Transverse colon (tissue), 4 donors: Measurements from ENCODE around the gene ZNF384. TPM values are rescaled to one million over a fixed set of nuclear protein-coding genes. Genes with fewer than 3 reads are reported as not detected.

Experiments
- DNase-seq: peaks from one replicate; pipeline ENCODE4 v3.0.0-alpha.2; 2019
- H3K27ac ChIP-seq, 4 donors: fragments of 200-600 bp; sonication (generic); 2 replicates each; pipeline ENCODE4 v1.5.1; 2016 to 2018; ENCODE audit warnings: inconsistent platforms in 4 of 4
- H3K27me3 ChIP-seq: fragments of 200-600 bp; sonication (generic); 2 replicates; pipeline ENCODE4 v1.5.1; 2017; ENCODE audit warnings: inconsistent platforms
- H3K36me3 ChIP-seq, 4 donors: fragments of 200-600 bp; sonication (generic); 2 replicates each; pipeline ENCODE4 v1.5.1; 2017 to 2019; ENCODE audit warnings: inconsistent platforms in 4 of 4
- H3K4me1 ChIP-seq, 4 donors: fragments of 200-600 bp; sonication (generic); 2 replicates each; pipeline ENCODE4 v1.5.1; 2017 to 2020; ENCODE audit warnings: inconsistent platforms in 4 of 4
- H3K4me3 ChIP-seq, 4 donors: fragments of 200-600 bp; sonication (generic); 1 replicate in 1 of 4; 2 replicates in 3 of 4; pipeline versions ENCODE4 v1.5.1 to v1.6.1; 2017 to 2019; ENCODE audit warnings: inconsistent platforms in 4 of 4
- H3K9me3 ChIP-seq, 2 donors: fragments of 200-600 bp; sonication (generic); 2 replicates each; pipeline ENCODE4 v1.5.1; 2017 to 2019; ENCODE audit warnings: inconsistent platforms in 2 of 2
- CTCF ChIP-seq, 5 experiments: fragments of 200-600 bp in 3 of 5; fragments of 450-650 bp in 2 of 5; sonication (generic) in 3 of 5; IDR thresholded peaks; 1 replicate in 2 of 5; 2 replicates in 3 of 5; pipeline ENCODE4 v1.5.1; 2016 to 2017; ENCODE audit warnings: antibody characterized with exemption in 5 of 5, inconsistent platforms in 3 of 5, mild to moderate bottlenecking in 2 of 5, moderate library complexity in 1 of 5
- EP300 ChIP-seq: sonication (generic); formaldehyde crosslinking; IDR thresholded peaks from one replicate; pipeline ENCODE4 v1.6.1; 2017; ENCODE audit warnings: antibody characterized with exemption, low read depth
- POLR2A ChIP-seq: fragments of 450-650 bp; IDR thresholded peaks from one replicate; pipeline ENCODE4 v1.6.1; 2016; ENCODE audit warnings: antibody characterized with exemption, mild to moderate bottlenecking, moderate library complexity
- POLR2AphosphoS5 ChIP-seq, 3 donors: sonication (generic); formaldehyde crosslinking; IDR thresholded peaks; one replicate each; pipeline ENCODE4 v1.6.1; 2016; ENCODE audit warnings: antibody characterized with exemption in 3 of 3
- whole genome bisulfite sequencing, 2 donors: methylation state at CpG; one replicate each; pipeline ENCODE4 v1.1.5; 2018; ENCODE audit warnings: low coverage in 1 of 2; 5-methylcytosine and 5-hydroxymethylcytosine counted together
- in situ Hi-C, 4 donors: fragments of 200-750 bp; cut with MboI; loops; one replicate each; pipeline versions ENCODE4 v1.15.0 to v1.15.1; 2017; ENCODE audit warnings: low sequenced_read_pairs in 3 of 4, low pct_ligation_motif_present in 1 of 4, low pct_unique_long_range_greater_than_20kb in 1 of 4
- intact Hi-C: fragments of 100-400 bp; cut with DNase I; formaldehyde crosslinking; loops from one replicate; pipeline ENCODE4 v1.15.1; 2023; ENCODE audit warnings: low total_unique reads
- total RNA-seq, 4 donors: library from RNA; depleted of rRNA; stranded (reverse); fragments of >200 nt; gene quantifications; one replicate each; pipeline ENCODE4 v1.1.0, GENCODE V29; 2016

The ZNF384 gene
- total RNA-seq, 4 donors from 2014 or later, result 34.8 to 49.4 (median 42.8) TPM

- Histone ChIP-seq H3K4me1 (peaks cover 0 to 50% (median 41%) of the 10 kb centered on the region in 4 donors), H3K27me3 (no peaks in the 10 kb centered on the region), H3K9me3 (no peaks in the 10 kb centered on the region), H3K4me3 (peak overlapping the region in 1 of 4 donors; percentile 30), H3K36me3 (no peaks in the 10 kb centered on the region), H3K27ac (peak overlapping the region; percentile 78 to 93 (median 86))
- DNase-seq, result peak; percentile 53
- intact Hi-C loops, result no loop called here
- WGBS, 2 donors, result 49 to 72% methylated on average over 5 to 21 of the region's 21 CpGs
- in situ Hi-C loops, result no loop called here
- peak in 1 of 3 donors; percentile 35 for TF ChIP-seq POLR2AphosphoS5 (IDR thresholded peaks at IDR 0.05)
- TF ChIP-seq EP300, result no peak
- TF ChIP-seq POLR2A, result peak; percentile 11
- TF ChIP-seq CTCF (IDR thresholded peaks at IDR 0.05), result no peak
Observed at GRCh38 chr12:6632026-6632983, 56.9 kb downstream of the ZNF384 start.

DNA sequence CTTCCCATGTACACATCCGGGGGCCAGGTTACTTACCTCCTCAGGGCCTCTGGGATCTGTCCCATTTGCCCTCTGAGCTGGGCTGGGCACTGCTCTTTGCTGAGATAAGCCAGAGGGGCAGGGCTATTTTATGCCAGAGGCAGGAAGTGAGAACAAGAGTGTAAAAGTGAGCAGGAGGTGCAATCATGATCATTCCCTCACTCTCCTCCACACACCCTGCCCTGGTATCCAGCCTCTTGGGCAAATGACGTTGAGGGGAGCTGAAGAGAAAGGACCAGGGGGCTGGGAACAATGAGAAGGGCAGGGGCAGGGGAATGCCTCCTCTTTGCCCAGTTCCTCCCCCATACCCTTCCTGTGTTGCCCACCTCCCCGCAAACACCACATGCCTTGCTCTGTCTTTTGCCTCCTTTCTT lies 57.6 kb downstream of the ZNF384 start:
- DNase-seq, result peak; percentile 87
- TF ChIP-seq POLR2A (peak; percentile 95), EP300 (no peak), POLR2AphosphoS5 (IDR thresholded peaks at IDR 0.05) (peak; percentile 78 to 93 (median 90)), CTCF (IDR thresholded peaks at IDR 0.05) (no peak)
- Histone ChIP-seq H3K4me3 (peak overlapping the region in 3 of 4 donors; percentile 3 to 30 (median 16)), H3K27ac (peak overlapping the region; percentile 78 to 93 (median 86)), H3K36me3 (no peaks in the 10 kb centered on the region), H3K4me1 (peaks cover 0 to 48% (median 41%) of the 10 kb centered on the region in 4 donors), H3K9me3 (no peaks in the 10 kb centered on the region), H3K27me3 (no peaks in the 10 kb centered on the region)
- intact Hi-C loops (no loop called here), in situ Hi-C loops (no loop called here)
- 42 to 90% methylated on average over 2 to 3 of the region's 3 CpGs for WGBS, 2 donors

GRCh38 chr12:6630736-6631135 lies 58.4 kb downstream of the ZNF384 start:
- Histone ChIP-seq H3K4me1 (peaks cover 0 to 41% (median 34%) of the 10 kb centered on the region in 4 donors), H3K36me3 (no peaks in the 10 kb centered on the region), H3K4me3 (peak overlapping the region in 3 of 4 donors; percentile 3 to 30 (median 16)), H3K9me3 (no peaks in the 10 kb centered on the region), H3K27ac (peak overlapping the region; percentile 78 to 93 (median 86)), H3K27me3 (no peaks in the 10 kb centered on the region)
- TF ChIP-seq POLR2AphosphoS5 (IDR thresholded peaks at IDR 0.05), result no peak
- TF ChIP-seq EP300, result no peak
- TF ChIP-seq CTCF (IDR thresholded peaks at IDR 0.05), result no peak
- TF ChIP-seq POLR2A, result no peak
- DNase-seq, result no peak
- 0 to 55% methylated on average over 1 to 5 of the region's 5 CpGs for WGBS, 2 donors
- in situ Hi-C loops, result no loop called here
- intact Hi-C loops, result no loop called here

- in situ Hi-C loops (no loop called here), intact Hi-C loops (no loop called here)
- Histone ChIP-seq H3K27ac (peak overlapping the region in 1 of 4 donors; percentile 6), H3K4me3 (peak overlapping the region in 2 of 4 donors; percentile 8 to 21), H3K36me3 (no peaks in the 10 kb centered on the region), H3K9me3 (no peaks in the 10 kb centered on the region), H3K4me1 (peaks cover 0 to 19% (median 15%) of the 10 kb centered on the region in 4 donors), H3K27me3 (no peaks in the 10 kb centered on the region)
- DNase-seq, result no peak
- WGBS, 2 donors, result 33 to 58% methylated on average over 7 of the region's 7 CpGs
- TF ChIP-seq EP300, result no peak
- TF ChIP-seq POLR2AphosphoS5 (IDR thresholded peaks at IDR 0.05), result no peak
- TF ChIP-seq POLR2A, result no peak
- no peak for TF ChIP-seq CTCF (IDR thresholded peaks at IDR 0.05)
Observed at GRCh38 chr12:6627616-6628015, 61.6 kb downstream of the ZNF384 start.
